T-cell (primary cell): Measurements from ENCODE around the gene ULK3. TPM values are rescaled to one million over a fixed set of nuclear protein-coding genes. Genes with fewer than 3 reads are reported as not detected.

Experiments used
- ATAC-seq, 4 experiments: fragments of 200-7000 bp in 3 of 4; fragments of 150-1000 bp in 1 of 4; cut with Tn5 transposase; replicated peaks in 1 of 4; 1 replicate in 3 of 4; 2 replicates in 1 of 4; pipeline ENCODE4 v1.10.0; 2021; ENCODE audit warnings: moderate library complexity in 3 of 4, mild to moderate bottlenecking in 2 of 4, moderate number of reproducible peaks in 1 of 4
- CTCF ChIA-PET, 2 donors: fragments of 300-600 bp; sonication (Branson Sonifier 250); formaldehyde crosslinking; loops; one replicate each; lab custom pipeline; 2022; ENCODE audit warnings: antibody characterized with exemption in 2 of 2; lab: Charles Lee
- POLR2A ChIA-PET, 2 donors: fragments of 300-600 bp; sonication (Branson Sonifier 250); formaldehyde crosslinking; loops; one replicate each; lab custom pipeline; 2022; ENCODE audit warnings: antibody characterized with exemption in 2 of 2; lab: Charles Lee
- DNase-seq, 35 experiments: peaks; one replicate each; pipeline versions ENCODE4 v3.0.0 to v3.0.0-alpha.2; 2013 to 2023
- H3K27ac ChIP-seq: one replicate; pipeline ENCODE4 v1.5.1; 2013; ENCODE audit warnings: low read length
- H3K27me3 ChIP-seq, 2 experiments: replicated peaks in 1 of 2; 1 replicate in 1 of 2; 2 replicates in 1 of 2; pipeline versions ENCODE4 v1.6.1 to v1.7.0; 2013; ENCODE audit warnings: low read length in 1 of 2, mixed read lengths in 1 of 2; ENCODE audit not compliant: control insufficient read depth in 2 of 2, insufficient read depth in 2 of 2; ENCODE audit errors: extremely low read depth in 1 of 2
- H3K36me3 ChIP-seq, 2 donors: 1 replicate in 1 of 2; 2 replicates in 1 of 2; pipeline versions ENCODE4 v1.6.1 to v1.7.0; 2013; ENCODE audit warnings: low read length in 1 of 2; ENCODE audit not compliant: control insufficient read depth in 2 of 2, insufficient read depth in 1 of 2; ENCODE audit errors: extremely low read depth in 1 of 2
- H3K4me1 ChIP-seq, 2 experiments: 1 replicate in 1 of 2; 2 replicates in 1 of 2; pipeline versions ENCODE4 v1.6.1 to v1.7.0; 2013; ENCODE audit warnings: low read length in 2 of 2, mixed read lengths in 1 of 2; ENCODE audit not compliant: insufficient read depth in 2 of 2, control insufficient read depth in 1 of 2; ENCODE audit errors: extremely low read depth in 1 of 2
- H3K4me3 ChIP-seq, 2 donors: 1 replicate in 1 of 2; 2 replicates in 1 of 2; pipeline versions ENCODE4 v1.5.1 to v1.7.0; 2013; ENCODE audit warnings: mild to moderate bottlenecking in 2 of 2, low read length in 1 of 2, moderate library complexity in 1 of 2; ENCODE audit not compliant: control insufficient read depth in 1 of 2; ENCODE audit errors: extremely low read depth in 1 of 2
- H3K9me3 ChIP-seq: 2 replicates; pipeline ENCODE4 v1.7.0; 2013
- H3K27ac Mint-ChIP-seq, 2 donors: one replicate each; pipeline ENCODE4 v1.8.0; 2020 to 2021; ENCODE audit warnings: mild to moderate bottlenecking in 2 of 2, mixed read lengths in 2 of 2
- H3K27me3 Mint-ChIP-seq, 2 donors: one replicate each; pipeline ENCODE4 v1.8.0; 2021 to 2022; ENCODE audit warnings: mixed read lengths in 2 of 2
- H3K36me3 Mint-ChIP-seq: one replicate; pipeline ENCODE4 v1.8.0; 2021; ENCODE audit warnings: mixed read lengths
- H3K4me1 Mint-ChIP-seq, 3 donors: one replicate each; pipeline ENCODE4 v1.8.0; 2020 to 2022; ENCODE audit warnings: mixed read lengths in 3 of 3, mild to moderate bottlenecking in 1 of 3
- H3K4me3 Mint-ChIP-seq, 3 donors: one replicate each; pipeline ENCODE4 v1.8.0; 2020 to 2022; ENCODE audit warnings: mild to moderate bottlenecking in 3 of 3, mixed read lengths in 3 of 3, moderate library complexity in 3 of 3
- H3K9me3 Mint-ChIP-seq, 3 donors: one replicate each; pipeline ENCODE4 v1.8.0; 2020 to 2022; ENCODE audit warnings: mixed read lengths in 3 of 3
- WGBS: methylation state at CpG from one replicate; pipeline ENCODE4 v1.1.5; 2013; ENCODE audit warnings: missing lambda C conversion rate; ENCODE audit not compliant: insufficient coverage; 5-methylcytosine and 5-hydroxymethylcytosine counted together
- total RNA-seq, 35 experiments: library from RNA in 6 of 35; stranded (reverse) in 6 of 35; fragments of 120-200 nt in 1 of 35; gene quantifications; one replicate each; pipeline versions ENCODE4 v1.2.1 to v1.2.4 and lab custom pipeline; 2013 to 2026

Gene ULK3
- total RNA-seq, 5 donors from 2014 or later (not counting 1 experiment from before 2014, with no cell fraction given) = 53.4 to 112 (median 101) TPM

- Histone ChIP-seq H3K27ac (no peak overlapping the region), H3K36me3 (peaks cover 0 to 3% of the 10 kb centered on the region in 2 donors), H3K27me3 (no peaks in the 10 kb centered on the region), H3K4me3 (no peak overlapping the region), H3K4me1 (peaks cover 0 to 5% of the 10 kb centered on the region in 2 experiments), H3K9me3 (no peaks in the 10 kb centered on the region)
- Mint-ChIP-seq H3K27me3 (no peaks in the 10 kb centered on the region), H3K36me3 (no peaks in the 10 kb centered on the region), H3K4me3 (no peak overlapping the region), H3K9me3 (no peaks in the 10 kb centered on the region), H3K27ac (no peak overlapping the region), H3K4me1 (peaks cover 0 to 14% (median 4%) of the 10 kb centered on the region in 3 donors)
- DNase-seq (no peak), ATAC-seq (no peak)
- POLR2A ChIA-PET = interaction anchor here in 1 of 2 donors (0.6 kb wide), 1 partner anchor 11 kb away, joined by 6 read pairs; no protein-coding TSS in a partner anchor
- CTCF ChIA-PET = interaction anchor here in 1 of 2 donors (0.9 to 2.1 kb wide), 3 partner anchors 13 to 19 kb away, joined by 3 to 9 read pairs (median 3); no protein-coding TSS in a partner anchor
- 100% methylated on average over 6 of the region's 6 CpGs for WGBS
Measured at GRCh38 chr15:74882528-74882927, 39.6 kb upstream of the ULK3 start.

- CTCF ChIA-PET = interaction anchor here in 1 of 2 donors (0.6 kb wide), 1 partner anchor 16 kb away, joined by 6 read pairs; no protein-coding TSS in a partner anchor
Measured at GRCh38 chr15:74878273-74878672, 35.3 kb upstream of the ULK3 start.

GRCh38 chr15:74873756-74874424, 30.9 kb upstream of the ULK3 start:
- peak overlapping the region; percentile 79 to 92 for H3K27ac Mint-ChIP-seq
- H3K4me1 Mint-ChIP-seq = peaks cover 44 to 46% (median 44%) of the 10 kb centered on the region in 3 donors
- CTCF ChIA-PET = interaction anchor here in 1 of 2 donors (2.2 kb wide), 1 partner anchor 28 kb away, joined by 8 read pairs; no protein-coding TSS in a partner anchor
- POLR2A ChIA-PET = interaction anchor here in 1 of 2 donors (0.6 kb wide), 1 partner anchor 241 kb away, joined by 5 read pairs; no protein-coding TSS in a partner anchor
- no peaks in the 10 kb centered on the region for H3K27me3 Mint-ChIP-seq
- no peaks in the 10 kb centered on the region for H3K9me3 Mint-ChIP-seq
- H3K4me3 Mint-ChIP-seq = peak overlapping the region; percentile 97 to 99 (median 99)
- DNase-seq = peak in 4 of 35 experiments; percentile 4 to 31 (median 24)
- peak overlapping the region; percentile 65 for H3K27ac ChIP-seq
- peaks cover 9% of the 10 kb centered on the region for H3K36me3 Mint-ChIP-seq
- H3K36me3 ChIP-seq = peaks cover 0 to 7% of the 10 kb centered on the region in 2 donors
- peak overlapping the region; percentile 65 to 99 for H3K4me3 ChIP-seq
- H3K27me3 ChIP-seq = no peaks in the 10 kb centered on the region
- H3K4me1 ChIP-seq = peaks cover 23 to 47% of the 10 kb centered on the region in 2 experiments
- ATAC-seq = peak in 1 of 4 experiments; percentile 4
- WGBS = 21% methylated on average over 9 of the region's 16 CpGs
- H3K9me3 ChIP-seq = no peaks in the 10 kb centered on the region

More at GRCh38 chr15:74878273-74878672, 35.3 kb upstream of the ULK3 start:
- peaks cover 0 to 3% of the 10 kb centered on the region in 2 donors for H3K36me3 ChIP-seq
- no peak overlapping the region for H3K4me3 ChIP-seq
- no peak overlapping the region for H3K27ac ChIP-seq
- DNase-seq (no peak), ATAC-seq (no peak)
- Mint-ChIP-seq H3K4me3 (no peak overlapping the region), H3K9me3 (no peaks in the 10 kb centered on the region), H3K36me3 (no peaks in the 10 kb centered on the region), H3K27ac (no peak overlapping the region), H3K4me1 (peaks cover 5 to 8% (median 7%) of the 10 kb centered on the region in 3 donors), H3K27me3 (no peaks in the 10 kb centered on the region)
- no peaks in the 10 kb centered on the region for H3K9me3 ChIP-seq
- WGBS = no CpG with 5 or more reads among the region's 4 CpGs
- POLR2A ChIA-PET = no interaction called here
- peaks cover 2 to 8% of the 10 kb centered on the region in 2 experiments for H3K4me1 ChIP-seq
- no peaks in the 10 kb centered on the region for H3K27me3 ChIP-seq

- WGBS = under 1% methylated on average over 37 of the region's 52 CpGs
- POLR2A ChIA-PET = no interaction called here
- H3K4me1 Mint-ChIP-seq = peaks cover 50 to 53% (median 51%) of the 10 kb centered on the region in 3 donors
Measured at GRCh38 chr15:74873036-74873755, 30.2 kb upstream of the ULK3 start, which contains the start of gene SCAMP2. Gene SCAMP2 (minus strand): TSS chr15:74873365. CDS start chr15:74873255, 110 bp downstream.

GRCh38 chr15:74872702-74873035, 29.7 kb upstream of the ULK3 start:
- 0% methylated on average over 7 of the region's 11 CpGs for WGBS
- H3K36me3 ChIP-seq = peaks cover 0 to 7% of the 10 kb centered on the region in 2 donors
- no peaks in the 10 kb centered on the region for H3K27me3 ChIP-seq
- H3K4me3 ChIP-seq = peak overlapping the region; percentile 91 to 99
- H3K27ac Mint-ChIP-seq = peak overlapping the region; percentile 93 to 95
- H3K4me3 Mint-ChIP-seq = peak overlapping the region; percentile 97 to 99 (median 99)
- peaks cover 31 to 59% of the 10 kb centered on the region in 2 experiments for H3K4me1 ChIP-seq
- ATAC-seq (no peak), DNase-seq (no peak)
- no peaks in the 10 kb centered on the region for H3K27me3 Mint-ChIP-seq
- H3K27ac ChIP-seq = peak overlapping the region; percentile 98
- no peaks in the 10 kb centered on the region for H3K9me3 Mint-ChIP-seq
- H3K36me3 Mint-ChIP-seq = peaks cover 13% of the 10 kb centered on the region
- CTCF ChIA-PET = interaction anchor here in 1 of 2 donors (0.6 to 2.2 kb wide), 2 partner anchors 22 to 29 kb away, joined by 3 to 8 read pairs; no protein-coding TSS in a partner anchor
- H3K9me3 ChIP-seq = no peaks in the 10 kb centered on the region
- peaks cover 55 to 58% (median 56%) of the 10 kb centered on the region in 3 donors for H3K4me1 Mint-ChIP-seq
- POLR2A ChIA-PET = interaction anchor here in 1 of 2 donors (0.6 kb wide), 1 partner anchor 461 kb away, joined by 3 read pairs; no protein-coding TSS in a partner anchor

More at GRCh38 chr15:74873036-74873755, 30.2 kb upstream of the ULK3 start, which contains the start of gene SCAMP2:
- CTCF ChIA-PET = interaction anchor here (0.6 to 2.2 kb wide), 4 partner anchors 21 to 894 kb away, joined by 3 to 9 read pairs (median 6); no protein-coding TSS in a partner anchor
- DNase-seq (peak; percentile 82 to 94 (median 89)), ATAC-seq (peak; percentile 93 to 95 (median 94))
- H3K27ac ChIP-seq = peak within 1 kb of the TSS; percentile 98
- Mint-ChIP-seq H3K36me3 (peaks cover 10% of the 10 kb centered on the region), H3K27me3 (no peaks in the 10 kb centered on the region), H3K4me3 (peak within 1 kb of the TSS; percentile 97 to 99 (median 99)), H3K27ac (peak within 1 kb of the TSS; percentile 93 to 95), H3K9me3 (no peaks in the 10 kb centered on the region)
- no peaks in the 10 kb centered on the region for H3K9me3 ChIP-seq
- H3K36me3 ChIP-seq = peaks cover 0 to 7% of the 10 kb centered on the region in 2 donors
- peaks cover 25 to 54% of the 10 kb centered on the region in 2 experiments for H3K4me1 ChIP-seq
- no peaks in the 10 kb centered on the region for H3K27me3 ChIP-seq
- peak within 1 kb of the TSS; percentile 91 to 99 for H3K4me3 ChIP-seq
